HUES48 (cell line): ENCODE results near the gene COL8A2.

Experiments
- H3K27ac ChIP-seq: one replicate; pipeline ENCODE4 v1.7.0; 2013; ENCODE audit warnings: low read depth, low read length, inconsistent platforms
- H3K27me3 ChIP-seq: 2 replicates; pipeline ENCODE4 v1.6.1; 2013; ENCODE audit warnings: mild to moderate bottlenecking, low read length; ENCODE audit not compliant: control insufficient read depth, insufficient read depth
- H3K36me3 ChIP-seq: 2 replicates; pipeline ENCODE4 v1.6.1; 2013; ENCODE audit warnings: low read length; ENCODE audit not compliant: control insufficient read depth, insufficient read depth
- H3K4me1 ChIP-seq: 2 replicates; pipeline ENCODE4 v1.6.1; 2013; ENCODE audit warnings: mild to moderate bottlenecking, low read length; ENCODE audit not compliant: control insufficient read depth, insufficient read depth
- H3K4me3 ChIP-seq: 2 replicates; pipeline ENCODE4 v1.5.1; 2013; ENCODE audit warnings: mild to moderate bottlenecking, low read depth, low read length
- H3K9ac ChIP-seq: 2 replicates; pipeline ENCODE4 v1.6.1; 2013; ENCODE audit warnings: mild to moderate bottlenecking, low read depth, low read length, moderate library complexity
- H3K9me3 ChIP-seq: 2 replicates; pipeline ENCODE4 v1.6.1; 2013; ENCODE audit warnings: low read length; ENCODE audit not compliant: control insufficient read depth, insufficient read depth

COL8A2 gene

GRCh38 chr1:36125129-36125991, at the start of gene COL8A2:
COL8A2 (minus strand) TSS chr1:36125222; CDS start chr1:36100242, 24,980 bp downstream.
- H3K27me3 ChIP-seq = peaks cover 36% of the 10 kb centered on the region
- H3K4me1 ChIP-seq = no peaks in the 10 kb centered on the region
- H3K27ac ChIP-seq = no peak within 1 kb of the TSS
- H3K9ac ChIP-seq = no peak within 1 kb of the TSS
- H3K9me3 ChIP-seq = no peaks in the 10 kb centered on the region
- H3K4me3 ChIP-seq = peak within 1 kb of the TSS; percentile 34; the same call in 1 of the 2 replicates
- H3K36me3 ChIP-seq = no peaks in the 10 kb centered on the region

GRCh38 chr1:36174713-36175112, 49.7 kb upstream of the COL8A2 start:
- no peaks in the 10 kb centered on the region for H3K27me3 ChIP-seq
- peaks cover 13% of the 10 kb centered on the region for H3K4me1 ChIP-seq
- H3K36me3 ChIP-seq = peaks cover 41% of the 10 kb centered on the region
- no peak overlapping the region for H3K9ac ChIP-seq
- no peaks in the 10 kb centered on the region for H3K9me3 ChIP-seq
- H3K4me3 ChIP-seq = no peak overlapping the region
- no peak overlapping the region for H3K27ac ChIP-seq

GRCh38 chr1:36172983-36173382, 48.0 kb upstream of the COL8A2 start:
- H3K9ac ChIP-seq = no peak overlapping the region

GRCh38 chr1:36172017-36172747, 47.2 kb upstream of the COL8A2 start:
- H3K4me1 ChIP-seq = peaks cover 10% of the 10 kb centered on the region; the same call in 1 of the 2 replicates
- no peaks in the 10 kb centered on the region for H3K9me3 ChIP-seq
- peaks cover 40% of the 10 kb centered on the region for H3K36me3 ChIP-seq
- H3K4me3 ChIP-seq = no peak overlapping the region
- H3K27ac ChIP-seq = peak overlapping the region; percentile 59
- H3K9ac ChIP-seq = no peak overlapping the region
- H3K27me3 ChIP-seq = no peaks in the 10 kb centered on the region

More at GRCh38 chr1:36172983-36173382, 48.0 kb upstream of the COL8A2 start:
- Histone ChIP-seq H3K27me3 (no peaks in the 10 kb centered on the region), H3K36me3 (peaks cover 37% of the 10 kb centered on the region), H3K4me3 (no peak overlapping the region), H3K27ac (peak overlapping the region; percentile 59), H3K4me1 (peaks cover 13% of the 10 kb centered on the region), H3K9me3 (no peaks in the 10 kb centered on the region)

GRCh38 chr1:36170643-36171412, 45.8 kb upstream of the COL8A2 start:
- Histone ChIP-seq H3K36me3 (peaks cover 37% of the 10 kb centered on the region), H3K4me1 (peaks cover 4% of the 10 kb centered on the region; the same call in 1 of the 2 replicates), H3K9ac (no peak overlapping the region), H3K9me3 (no peaks in the 10 kb centered on the region), H3K27ac (no peak overlapping the region), H3K27me3 (no peaks in the 10 kb centered on the region), H3K4me3 (no peak overlapping the region)

- no peaks in the 10 kb centered on the region for H3K4me1 ChIP-seq
- H3K27ac ChIP-seq = no peak overlapping the region
- H3K27me3 ChIP-seq = no peaks in the 10 kb centered on the region
- no peak overlapping the region for H3K9ac ChIP-seq
- no peaks in the 10 kb centered on the region for H3K9me3 ChIP-seq
- peaks cover 28% of the 10 kb centered on the region for H3K36me3 ChIP-seq
- H3K4me3 ChIP-seq = no peak overlapping the region
Measured at GRCh38 chr1:36168514-36168913, 43.5 kb upstream of the COL8A2 start.

- Histone ChIP-seq H3K36me3 (peaks cover 15% of the 10 kb centered on the region), H3K4me3 (no peak overlapping the region), H3K27me3 (no peaks in the 10 kb centered on the region), H3K9me3 (no peaks in the 10 kb centered on the region), H3K4me1 (no peaks in the 10 kb centered on the region), H3K27ac (no peak overlapping the region), H3K9ac (no peak overlapping the region)
Measured at GRCh38 chr1:36166938-36167905, 42.2 kb upstream of the COL8A2 start.

- H3K9ac ChIP-seq = no peak overlapping the region
- no peak overlapping the region for H3K4me3 ChIP-seq
- H3K27ac ChIP-seq = no peak overlapping the region
- H3K9me3 ChIP-seq = no peaks in the 10 kb centered on the region
- peaks cover 8% of the 10 kb centered on the region; the same call in 1 of the 2 replicates for H3K36me3 ChIP-seq
- H3K4me1 ChIP-seq = peaks cover 8% of the 10 kb centered on the region
- no peaks in the 10 kb centered on the region for H3K27me3 ChIP-seq
Measured at GRCh38 chr1:36166136-36166535, 41.1 kb upstream of the COL8A2 start.

GRCh38 chr1:36165145-36165544, 40.1 kb upstream of the COL8A2 start:
- H3K36me3 ChIP-seq = peaks cover 6% of the 10 kb centered on the region; the same call in 1 of the 2 replicates
- H3K9me3 ChIP-seq = no peaks in the 10 kb centered on the region
- H3K4me3 ChIP-seq = no peak overlapping the region
- no peak overlapping the region for H3K9ac ChIP-seq
- peaks cover 11% of the 10 kb centered on the region for H3K4me1 ChIP-seq
- H3K27ac ChIP-seq = no peak overlapping the region
- no peaks in the 10 kb centered on the region for H3K27me3 ChIP-seq

- Histone ChIP-seq H3K9ac (no peak overlapping the region), H3K36me3 (peaks cover 6% of the 10 kb centered on the region; the same call in 1 of the 2 replicates), H3K27ac (no peak overlapping the region), H3K4me1 (peaks cover 11% of the 10 kb centered on the region), H3K4me3 (no peak overlapping the region), H3K9me3 (no peaks in the 10 kb centered on the region), H3K27me3 (no peaks in the 10 kb centered on the region)
Measured at GRCh38 chr1:36164361-36164760, 39.3 kb upstream of the COL8A2 start.
